Body of pancreas (tissue), 4 donors: ENCODE results near the gene CYBC1.

ENCODE experiments used
- CTCF ChIP-seq, 7 experiments: fragments of 450-650 bp in 4 of 7; fragments of 200-600 bp in 3 of 7; sonication (generic) in 3 of 7; IDR thresholded peaks; one replicate each; pipeline ENCODE4 v1.5.1; 2016 to 2019; ENCODE audit warnings: antibody characterized with exemption in 7 of 7
- POLR2A ChIP-seq, 3 donors: fragments of 450-650 bp; IDR thresholded peaks; one replicate each; pipeline ENCODE4 v1.6.1; 2016; ENCODE audit warnings: antibody characterized with exemption in 3 of 3, mild to moderate bottlenecking in 2 of 3

GRCh38 chr17:82494236-82495055 lies 43.9 kb upstream of the CYBC1 start:
- peak; percentile 75 to 99 (median 96) for TF ChIP-seq CTCF (IDR thresholded peaks at IDR 0.05)
- no peak for TF ChIP-seq POLR2A (IDR thresholded peaks at IDR 0.05)
